Endodermal cell (in vitro differentiated cells): ENCODE measurements around the gene ATP1A4. TPM values are rescaled to one million over a fixed set of nuclear protein-coding genes. Genes with fewer than 3 reads are reported as not detected.

Experiments used
- DNase-seq: peaks from one replicate; pipeline ENCODE4 v3.0.0-alpha.2; 2017
- H3K27ac ChIP-seq: 2 replicates; pipeline ENCODE4 v1.5.1; 2013; ENCODE audit warnings: mild to moderate bottlenecking, low read depth, low read length, moderate library complexity
- H3K27me3 ChIP-seq: 2 replicates; pipeline ENCODE4 v1.6.1; 2013; ENCODE audit warnings: mild to moderate bottlenecking, low read length, moderate library complexity; ENCODE audit not compliant: insufficient read depth, control insufficient read depth, poor library complexity, severe bottlenecking
- H3K36me3 ChIP-seq: 2 replicates; pipeline ENCODE4 v1.7.0; 2013; ENCODE audit warnings: mild to moderate bottlenecking, low read length, moderate library complexity; ENCODE audit not compliant: control insufficient read depth, insufficient read depth
- H3K4me1 ChIP-seq: one replicate; pipeline ENCODE4 v1.7.0; 2013; ENCODE audit warnings: low read length; ENCODE audit not compliant: control insufficient read depth, insufficient read depth
- H3K4me3 ChIP-seq: 2 replicates; pipeline ENCODE4 v1.5.1; 2013; ENCODE audit warnings: mild to moderate bottlenecking, low read length, moderate library complexity
- H3K9ac ChIP-seq: 2 replicates; pipeline ENCODE4 v1.6.1; 2013; ENCODE audit warnings: mild to moderate bottlenecking, low read length, moderate library complexity; ENCODE audit not compliant: poor library complexity, severe bottlenecking; ENCODE audit errors: extremely low read depth
- H3K9me3 ChIP-seq: 2 replicates; pipeline ENCODE4 v1.6.1; 2013; ENCODE audit warnings: mild to moderate bottlenecking, low read length, moderate library complexity; ENCODE audit not compliant: control insufficient read depth
- H3K27ac Mint-ChIP-seq: 2 replicates; pipeline ENCODE4 v1.8.0; 2020; ENCODE audit warnings: mixed read lengths
- H3K27me3 Mint-ChIP-seq: 2 replicates; pipeline ENCODE4 v1.8.0; 2021; ENCODE audit warnings: mild to moderate bottlenecking, mixed read lengths; ENCODE audit not compliant: insufficient read depth
- H3K36me3 Mint-ChIP-seq: 2 replicates; pipeline ENCODE4 v1.8.0; 2020; ENCODE audit warnings: low read depth, mixed read lengths
- H3K4me1 Mint-ChIP-seq: 2 replicates; pipeline ENCODE4 v1.8.0; 2020; ENCODE audit warnings: mixed read lengths
- H3K4me3 Mint-ChIP-seq: 2 replicates; pipeline ENCODE4 v1.8.0; 2020; ENCODE audit warnings: mild to moderate bottlenecking, moderate library complexity, mixed read lengths
- H3K9me3 Mint-ChIP-seq: 2 replicates; pipeline ENCODE4 v1.8.0; 2020; ENCODE audit warnings: mild to moderate bottlenecking, mixed read lengths
- WGBS, 2 experiments: methylation state at CpG; one replicate each; pipeline versions ENCODE4 v1.1.5 to v1.1.7; 2013; ENCODE audit warnings: missing lambda C conversion rate in 2 of 2, mixed read lengths in 1 of 2; ENCODE audit not compliant: insufficient coverage in 1 of 2, insufficient read length in 1 of 2; 5-methylcytosine and 5-hydroxymethylcytosine counted together
- total RNA-seq, 2 donors: library from RNA; stranded (reverse); fragmentation: NEBNext Ultra II Directional in 1 of 2; extraction: Animal tissue kit (Norgen Biotek cat#: 25700) in 1 of 2; gene quantifications; 2 replicates in 1 of 2; 3 replicates in 1 of 2; pipeline ENCODE4 v1.2.1, GENCODE V29; 2021
- TF ChIP-seq, protein P1 (sequence below): fragments of 200-600 bp; sonication (generic); conservative IDR thresholded peaks from 2 replicates; pipeline ENCODE4 v1.5.0; 2021; ENCODE audit warnings: antibody characterized with exemption, mild to moderate bottlenecking

ATP1A4 gene
- total RNA-seq, 2 donors from 2014 or later = 0.55 to 0.75 TPM

GRCh38 chr1:160169553-160170399, 18.4 kb downstream of the ATP1A4 start:
- TF ChIP-seq, protein P1, sequence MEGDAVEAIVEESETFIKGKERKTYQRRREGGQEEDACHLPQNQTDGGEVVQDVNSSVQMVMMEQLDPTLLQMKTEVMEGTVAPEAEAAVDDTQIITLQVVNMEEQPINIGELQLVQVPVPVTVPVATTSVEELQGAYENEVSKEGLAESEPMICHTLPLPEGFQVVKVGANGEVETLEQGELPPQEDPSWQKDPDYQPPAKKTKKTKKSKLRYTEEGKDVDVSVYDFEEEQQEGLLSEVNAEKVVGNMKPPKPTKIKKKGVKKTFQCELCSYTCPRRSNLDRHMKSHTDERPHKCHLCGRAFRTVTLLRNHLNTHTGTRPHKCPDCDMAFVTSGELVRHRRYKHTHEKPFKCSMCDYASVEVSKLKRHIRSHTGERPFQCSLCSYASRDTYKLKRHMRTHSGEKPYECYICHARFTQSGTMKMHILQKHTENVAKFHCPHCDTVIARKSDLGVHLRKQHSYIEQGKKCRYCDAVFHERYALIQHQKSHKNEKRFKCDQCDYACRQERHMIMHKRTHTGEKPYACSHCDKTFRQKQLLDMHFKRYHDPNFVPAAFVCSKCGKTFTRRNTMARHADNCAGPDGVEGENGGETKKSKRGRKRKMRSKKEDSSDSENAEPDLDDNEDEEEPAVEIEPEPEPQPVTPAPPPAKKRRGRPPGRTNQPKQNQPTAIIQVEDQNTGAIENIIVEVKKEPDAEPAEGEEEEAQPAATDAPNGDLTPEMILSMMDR = no peak
- peak; percentile 92 for DNase-seq
- peaks cover 8% of the 10 kb centered on the region for H3K4me1 ChIP-seq

GRCh38 chr1:160171354-160171753, 20.0 kb downstream of the ATP1A4 start:
- peak overlapping the region; percentile 32 for H3K27ac ChIP-seq
- peaks cover 5% of the 10 kb centered on the region for H3K27me3 Mint-ChIP-seq
- H3K9me3 ChIP-seq = no peaks in the 10 kb centered on the region
- no peak for DNase-seq
- no peak overlapping the region for H3K4me3 ChIP-seq
- WGBS, 2 experiments = 71 to 85% methylated on average over 4 of the region's 4 CpGs
- no peaks in the 10 kb centered on the region for H3K36me3 Mint-ChIP-seq
- H3K4me1 ChIP-seq = peaks cover 13% of the 10 kb centered on the region
- no peak overlapping the region for H3K27ac Mint-ChIP-seq
- H3K4me1 Mint-ChIP-seq = peaks cover 58% of the 10 kb centered on the region
- H3K4me3 Mint-ChIP-seq = no peak overlapping the region
- TF ChIP-seq, protein P1 = no peak
- H3K9ac ChIP-seq = no peak overlapping the region
- no peaks in the 10 kb centered on the region for H3K36me3 ChIP-seq
- no peaks in the 10 kb centered on the region for H3K27me3 ChIP-seq
- H3K9me3 Mint-ChIP-seq = no peaks in the 10 kb centered on the region

More at GRCh38 chr1:160169553-160170399, 18.4 kb downstream of the ATP1A4 start:
- Histone ChIP-seq H3K9ac (no peak overlapping the region), H3K27ac (peak overlapping the region; percentile 95), H3K36me3 (no peaks in the 10 kb centered on the region), H3K4me3 (no peak overlapping the region), H3K27me3 (no peaks in the 10 kb centered on the region), H3K9me3 (no peaks in the 10 kb centered on the region)
- WGBS, 2 experiments = 20 to 30% methylated on average over 14 to 15 of the region's 15 CpGs
- peak overlapping the region; percentile 83 for H3K27ac Mint-ChIP-seq
- peaks cover 5% of the 10 kb centered on the region for H3K27me3 Mint-ChIP-seq
- H3K4me3 Mint-ChIP-seq = peak overlapping the region; percentile 19
- H3K9me3 Mint-ChIP-seq = no peaks in the 10 kb centered on the region
- H3K4me1 Mint-ChIP-seq = peaks cover 42% of the 10 kb centered on the region
- H3K36me3 Mint-ChIP-seq = no peaks in the 10 kb centered on the region

DNA sequence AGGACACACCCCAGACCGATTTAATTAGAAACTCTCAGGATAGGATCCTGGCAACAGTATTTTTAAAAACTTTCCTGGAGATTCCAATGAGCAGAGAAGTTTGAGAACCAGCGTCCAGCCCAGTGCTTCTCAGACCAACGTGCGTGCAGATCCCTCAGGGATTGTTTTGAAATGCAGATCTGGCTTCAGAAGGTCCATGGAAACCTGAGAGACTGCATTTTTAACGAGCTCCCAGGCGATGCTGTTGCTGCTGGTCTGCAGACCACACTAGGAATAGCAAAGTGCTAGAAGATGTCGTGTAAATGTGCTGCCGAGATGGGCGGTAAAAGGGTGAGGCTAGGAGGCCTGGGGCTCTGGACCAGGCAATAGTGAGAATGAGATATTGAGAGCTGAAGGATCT, 20.6 kb downstream of the ATP1A4 start:
- TF ChIP-seq, protein P1 = no peak
- H3K36me3 Mint-ChIP-seq = no peaks in the 10 kb centered on the region
- H3K9me3 ChIP-seq = no peaks in the 10 kb centered on the region
- H3K27me3 ChIP-seq = no peaks in the 10 kb centered on the region
- no peak overlapping the region for H3K27ac Mint-ChIP-seq
- peaks cover 15% of the 10 kb centered on the region for H3K4me1 ChIP-seq
- peak; percentile 68 for DNase-seq
- peak overlapping the region; percentile 32 for H3K27ac ChIP-seq
- 44 to 50% methylated on average over 6 to 9 of the region's 9 CpGs for WGBS, 2 experiments
- H3K27me3 Mint-ChIP-seq = peaks cover 5% of the 10 kb centered on the region
- H3K4me3 Mint-ChIP-seq = no peak overlapping the region
- no peak overlapping the region for H3K4me3 ChIP-seq
- H3K9ac ChIP-seq = no peak overlapping the region
- no peaks in the 10 kb centered on the region for H3K36me3 ChIP-seq
- no peaks in the 10 kb centered on the region for H3K9me3 Mint-ChIP-seq
- H3K4me1 Mint-ChIP-seq = peaks cover 62% of the 10 kb centered on the region
